Uterus (tissue), 4 donors: ENCODE data around the gene ZNF804B. TPM values are rescaled to one million over a fixed set of nuclear protein-coding genes. Genes with fewer than 3 reads are reported as not detected.

Source experiments
- DNase-seq, 2 donors: peaks; one replicate each; pipeline ENCODE4 v3.0.0-alpha.2; 2019 to 2020
- H3K27ac ChIP-seq, 2 donors: fragments of 200-600 bp; sonication (generic); 1 replicate in 1 of 2; 2 replicates in 1 of 2; pipeline ENCODE4 v1.5.1; 2016 to 2018
- H3K27me3 ChIP-seq, 2 donors: fragments of 200-600 bp; sonication (generic); one replicate each; pipeline ENCODE4 v1.5.1; 2018 to 2019; ENCODE audit warnings: control low read depth in 1 of 2
- H3K36me3 ChIP-seq, 2 donors: fragments of 200-600 bp; sonication (generic); one replicate each; pipeline ENCODE4 v1.5.1; 2019; ENCODE audit warnings: control low read depth in 1 of 2
- H3K4me1 ChIP-seq, 2 donors: fragments of 200-600 bp; sonication (generic); one replicate each; pipeline ENCODE4 v1.5.1; 2018 to 2019; ENCODE audit warnings: control low read depth in 1 of 2
- H3K4me3 ChIP-seq, 2 donors: fragments of 200-600 bp; sonication (generic); 1 replicate in 1 of 2; 2 replicates in 1 of 2; pipeline ENCODE4 v1.5.1; 2018 to 2019; ENCODE audit warnings: mild to moderate bottlenecking in 1 of 2
- H3K9me3 ChIP-seq, 2 donors: fragments of 200-600 bp; sonication (generic); one replicate each; pipeline ENCODE4 v1.5.1; 2019; ENCODE audit warnings: control low read depth in 1 of 2
- CTCF ChIP-seq, 4 experiments: fragments of 200-600 bp in 2 of 4; fragments of 450-650 bp in 2 of 4; sonication (generic) in 2 of 4; IDR thresholded peaks; one replicate each; pipeline ENCODE4 v1.5.1; 2016 to 2019; ENCODE audit warnings: antibody characterized with exemption in 4 of 4, mild to moderate bottlenecking in 2 of 4, moderate library complexity in 1 of 4
- POLR2A ChIP-seq, 2 donors: fragments of 450-650 bp; IDR thresholded peaks; one replicate each; pipeline ENCODE4 v1.6.1; 2016; ENCODE audit warnings: antibody characterized with exemption in 2 of 2, mild to moderate bottlenecking in 1 of 2, moderate library complexity in 1 of 2
- intact Hi-C: fragments of 100-400 bp; cut with DNase I; formaldehyde crosslinking; loops from one replicate; pipeline ENCODE4 v1.15.1; 2023; ENCODE audit warnings: low total_unique reads
- total RNA-seq, 4 donors: library from RNA; depleted of rRNA in 3 of 4; stranded (reverse); fragments of >200 nt in 3 of 4; gene quantifications; one replicate each; pipeline versions ENCODE4 v1.1.0 to v1.2.4, GENCODE V29; 2014 to 2023
- donor health status: DM: yes; HTN: yes; CAD: no.

ZNF804B gene
- total RNA-seq, 4 donors from 2014 or later: 0.07 TPM; not detected in 3

- TF ChIP-seq POLR2A (IDR thresholded peaks at IDR 0.05): no peak
- no peak for TF ChIP-seq CTCF (IDR thresholded peaks at IDR 0.05)
- Histone ChIP-seq H3K36me3 (no peaks in the 10 kb centered on the region), H3K27me3 (peaks cover 0 to 29% of the 10 kb centered on the region in 2 donors), H3K9me3 (no peaks in the 10 kb centered on the region), H3K4me3 (no peak overlapping the region), H3K27ac (no peak overlapping the region), H3K4me1 (peaks cover 0 to 12% of the 10 kb centered on the region in 2 donors)
- intact Hi-C loops: no loop called here
- no peak for DNase-seq
Measured at GRCh38 chr7:88757371-88757770, 2.1 kb upstream of the ZNF804B start.

- Histone ChIP-seq H3K9me3 (no peaks in the 10 kb centered on the region), H3K27me3 (peaks cover 0 to 29% of the 10 kb centered on the region in 2 donors), H3K27ac (no peak overlapping the region), H3K4me1 (peaks cover 0 to 12% of the 10 kb centered on the region in 2 donors), H3K36me3 (no peaks in the 10 kb centered on the region), H3K4me3 (peak overlapping the region; percentile 2 to 24)
- intact Hi-C loops: no loop called here
- DNase-seq: no peak
- TF ChIP-seq CTCF (IDR thresholded peaks at IDR 0.05): no peak
- TF ChIP-seq POLR2A (IDR thresholded peaks at IDR 0.05): no peak
Measured at GRCh38 chr7:88758381-88759229, 895 bp upstream of the ZNF804B start.

GRCh38 chr7:88760136-88760515 lies 626 bp downstream of the ZNF804B start:
- Histone ChIP-seq H3K9me3 (no peaks in the 10 kb centered on the region), H3K27me3 (peaks cover 0 to 29% of the 10 kb centered on the region in 2 donors), H3K4me1 (peaks cover 0 to 12% of the 10 kb centered on the region in 2 donors), H3K27ac (no peak overlapping the region), H3K36me3 (no peaks in the 10 kb centered on the region), H3K4me3 (no peak overlapping the region)
- no peak for DNase-seq
- TF ChIP-seq POLR2A (IDR thresholded peaks at IDR 0.05): no peak
- no peak for TF ChIP-seq CTCF (IDR thresholded peaks at IDR 0.05)
- intact Hi-C loops: no loop called here

- no peak overlapping the region for H3K27ac ChIP-seq
- peaks cover 0 to 36% of the 10 kb centered on the region in 2 donors for H3K27me3 ChIP-seq
- H3K4me1 ChIP-seq: peaks cover 0 to 12% of the 10 kb centered on the region in 2 donors
- no peak overlapping the region for H3K4me3 ChIP-seq
- no peak for DNase-seq
- intact Hi-C loops: no loop called here
- H3K36me3 ChIP-seq: no peaks in the 10 kb centered on the region
- no peaks in the 10 kb centered on the region for H3K9me3 ChIP-seq
- TF ChIP-seq CTCF (IDR thresholded peaks at IDR 0.05) (no peak), POLR2A (IDR thresholded peaks at IDR 0.05) (no peak)
Measured at GRCh38 chr7:88761779-88762178, 2.3 kb downstream of the ZNF804B start.

GRCh38 chr7:88771417-88771816 lies 11.9 kb downstream of the ZNF804B start:
- Histone ChIP-seq H3K4me1 (no peaks in the 10 kb centered on the region), H3K27me3 (peaks cover 0 to under 1% of the 10 kb centered on the region in 2 donors), H3K9me3 (no peaks in the 10 kb centered on the region), H3K27ac (no peak overlapping the region), H3K4me3 (no peak overlapping the region), H3K36me3 (no peaks in the 10 kb centered on the region)
- DNase-seq: no peak
- TF ChIP-seq POLR2A (IDR thresholded peaks at IDR 0.05) (no peak), CTCF (IDR thresholded peaks at IDR 0.05) (no peak)
- intact Hi-C loops: no loop called here
